ENCODE data around the gene RSF1. TPM values are rescaled to one million over a fixed set of nuclear protein-coding genes. Genes with fewer than 3 reads are reported as not detected.
"Not testable (repeated sequence)": the region's sequence is repeated elsewhere in the genome, so short reads cannot be mapped to it uniquely, and the experiment has no call there.

The RSF1 gene
- total and polyA plus RNA-seq, 2 donors (not counting 1 experiment from before 2014, with no cell fraction given), result 4.8 to 104 TPM

- H3K27me3 Mint-ChIP-seq, result no peaks in the 10 kb centered on the region
- no peak overlapping the region for H3K4me3 Mint-ChIP-seq
- DNase-seq (no peak), ATAC-seq (ENCODE audit: low read depth) (no peak)
- Histone ChIP-seq H3K79me2 (ENCODE audit: control insufficient read depth, insufficient read depth, low read length) (no peaks in the 10 kb centered on the region), H3K27me3 (replicated peaks in 1 of 4; ENCODE audit: control extremely low read depth in 1 of 4, control insufficient read depth in 3 of 4, insufficient read depth in 4 of 4, low read length in 3 of 4) (no peaks in the 10 kb centered on the region), H3K9ac (ENCODE audit: low read length) (no peak overlapping the region), H3K4me2 (replicated peaks; ENCODE audit: low read depth, low read length, poor library complexity, severe bottlenecking) (no peak overlapping the region), H3K27ac (ENCODE audit: low read length in 2 of 2) (no peak overlapping the region), H3K4me1 (ENCODE audit: control insufficient read depth in 2 of 2, insufficient read depth in 2 of 2, low read length in 2 of 2) (no peaks in the 10 kb centered on the region), H3K36me3 (replicated peaks in 1 of 2; ENCODE audit: control extremely low read depth in 1 of 2, control insufficient read depth in 1 of 2, extremely low read depth in 1 of 2, insufficient read depth in 2 of 2, low read length in 1 of 2) (no peaks in the 10 kb centered on the region), H3K9me3 (ENCODE audit: control extremely low read depth in 1 of 3, control insufficient read depth in 2 of 3, insufficient read depth in 1 of 3, low read length in 2 of 3) (peaks cover 0 to 1% (median 0%) of the 10 kb centered on the region in 3 donors), H2AFZ (ENCODE audit: insufficient read depth, low read depth, low read length, poor library complexity, severe bottlenecking) (no peak overlapping the region), H3K4me3 (ENCODE audit: control extremely low read depth in 1 of 5, extremely low read depth in 1 of 5, insufficient read depth in 1 of 5, low read depth in 2 of 5, low read length in 4 of 5) (no peak overlapping the region), H4K20me1 (ENCODE audit: control insufficient read depth, insufficient read depth, low read length, poor library complexity, severe bottlenecking) (no peaks in the 10 kb centered on the region)
- POLR2A ChIA-PET, result no interaction called here
- intact Hi-C loops (cut with micrococcal nuclease), result loop anchor here (10.0 kb wide), 1 partner anchor 596 kb away; no protein-coding TSS in a partner anchor
- H3K9me3 Mint-ChIP-seq (ENCODE audit: insufficient read depth), result peaks cover 5% of the 10 kb centered on the region
- whole genome bisulfite sequencing (ENCODE audit: insufficient coverage), result no CpG with 5 or more reads among the region's 2 CpGs
- CTCF ChIA-PET, result no interaction called here
- H3K4me1 Mint-ChIP-seq, result no peaks in the 10 kb centered on the region
- no peak overlapping the region for H3K27ac Mint-ChIP-seq
- TF ChIP-seq EZH2 (IDR thresholded peaks at IDR 0.05; ENCODE audit: borderline replicate concordance, insufficient read depth, low read depth, low read length, poor library complexity, severe bottlenecking) (no peak), CTCF (IDR thresholded peaks at IDR 0.05) (no peak)
Measured at GRCh38 chr11:77828926-77829325, 8.4 kb upstream of the RSF1 start.

- Histone ChIP-seq H2AFZ (ENCODE audit: insufficient read depth, low read depth, low read length, poor library complexity, severe bottlenecking) (no peak overlapping the region), H3K27ac (ENCODE audit: low read length in 2 of 2) (no peak overlapping the region), H3K4me3 (ENCODE audit: control extremely low read depth in 1 of 5, extremely low read depth in 1 of 5, insufficient read depth in 1 of 5, low read depth in 2 of 5, low read length in 4 of 5) (no peak overlapping the region), H3K27me3 (replicated peaks in 1 of 4; ENCODE audit: control extremely low read depth in 1 of 4, control insufficient read depth in 3 of 4, insufficient read depth in 4 of 4, low read length in 3 of 4) (no peaks in the 10 kb centered on the region), H3K79me2 (ENCODE audit: control insufficient read depth, insufficient read depth, low read length) (peaks cover 19% of the 10 kb centered on the region), H3K4me2 (replicated peaks; ENCODE audit: low read depth, low read length, poor library complexity, severe bottlenecking) (no peak overlapping the region), H3K9me3 (ENCODE audit: control extremely low read depth in 1 of 3, control insufficient read depth in 2 of 3, insufficient read depth in 1 of 3, low read length in 2 of 3) (no peaks in the 10 kb centered on the region), H3K9ac (ENCODE audit: low read length) (no peak overlapping the region), H3K4me1 (ENCODE audit: control insufficient read depth in 2 of 2, insufficient read depth in 2 of 2, low read length in 2 of 2) (peaks cover 11% of the 10 kb centered on the region in 2 donors), H4K20me1 (ENCODE audit: control insufficient read depth, insufficient read depth, low read length, poor library complexity, severe bottlenecking) (peaks cover 5% of the 10 kb centered on the region), H3K36me3 (replicated peaks in 1 of 2; ENCODE audit: control extremely low read depth in 1 of 2, control insufficient read depth in 1 of 2, extremely low read depth in 1 of 2, insufficient read depth in 2 of 2, low read length in 1 of 2) (no peaks in the 10 kb centered on the region)
- ATAC-seq (ENCODE audit: low read depth) (no peak), DNase-seq (no peak)
- no peak for TF ChIP-seq EZH2 (IDR thresholded peaks at IDR 0.05; ENCODE audit: borderline replicate concordance, insufficient read depth, low read depth, low read length, poor library complexity, severe bottlenecking)
- no peak for TF ChIP-seq CTCF (IDR thresholded peaks at IDR 0.05)
- Mint-ChIP-seq H3K4me3 (no peak overlapping the region), H3K27me3 (no peaks in the 10 kb centered on the region), H3K4me1 (peaks cover 14% of the 10 kb centered on the region), H3K9me3 (ENCODE audit: insufficient read depth) (no peaks in the 10 kb centered on the region), H3K27ac (no peak overlapping the region)
- no CpG with 5 or more reads among the region's 1 CpG for WGBS (ENCODE audit: insufficient coverage)
- CTCF ChIA-PET, result no interaction called here
- intact Hi-C loops (cut with micrococcal nuclease), result loop anchor here (10.0 kb wide), 1 partner anchor 601 kb away; no protein-coding TSS in a partner anchor
- POLR2A ChIA-PET, result no interaction called here
Measured at GRCh38 chr11:77823775-77824174, 3.3 kb upstream of the RSF1 start.

- H3K9me3 Mint-ChIP-seq (ENCODE audit: insufficient read depth); DNase-seq; POLR2A ChIA-PET; H3K27ac Mint-ChIP-seq; H3K4me3 ChIP-seq (ENCODE audit: control extremely low read depth in 1 of 5, extremely low read depth in 1 of 5, insufficient read depth in 1 of 5, low read depth in 2 of 5, low read length in 4 of 5); H3K4me3 Mint-ChIP-seq; ATAC-seq (ENCODE audit: low read depth); H2AFZ ChIP-seq (ENCODE audit: insufficient read depth, low read depth, low read length, poor library complexity, severe bottlenecking); H3K36me3 ChIP-seq (replicated peaks in 1 of 2; ENCODE audit: control extremely low read depth in 1 of 2, control insufficient read depth in 1 of 2, extremely low read depth in 1 of 2, insufficient read depth in 2 of 2, low read length in 1 of 2); H3K9me3 ChIP-seq (ENCODE audit: control extremely low read depth in 1 of 3, control insufficient read depth in 2 of 3, insufficient read depth in 1 of 3, low read length in 2 of 3); H3K4me2 ChIP-seq (replicated peaks; ENCODE audit: low read depth, low read length, poor library complexity, severe bottlenecking); CTCF ChIA-PET; H3K27me3 ChIP-seq (replicated peaks in 1 of 4; ENCODE audit: control extremely low read depth in 1 of 4, control insufficient read depth in 3 of 4, insufficient read depth in 4 of 4, low read length in 3 of 4); H3K9ac ChIP-seq (ENCODE audit: low read length); H3K27ac ChIP-seq (ENCODE audit: low read length in 2 of 2); H3K27me3 Mint-ChIP-seq: not testable (repeated sequence)
- Histone ChIP-seq H3K79me2 (ENCODE audit: control insufficient read depth, insufficient read depth, low read length) (peaks cover 36% of the 10 kb centered on the region), H3K4me1 (ENCODE audit: control insufficient read depth in 2 of 2, insufficient read depth in 2 of 2, low read length in 2 of 2) (peaks cover 11 to 20% of the 10 kb centered on the region in 2 donors), H4K20me1 (ENCODE audit: control insufficient read depth, insufficient read depth, low read length, poor library complexity, severe bottlenecking) (peaks cover 20% of the 10 kb centered on the region)
- WGBS (ENCODE audit: insufficient coverage), result 90% methylated on average over 3 of the region's 13 CpGs
- intact Hi-C loops (cut with micrococcal nuclease), result loop anchor here (10.0 kb wide), 1 partner anchor 603 kb away; no protein-coding TSS in a partner anchor
- H3K4me1 Mint-ChIP-seq, result peaks cover 26% of the 10 kb centered on the region
Measured at GRCh38 chr11:77822126-77822525, 1.6 kb upstream of the RSF1 start.

All from B cell (primary cell).